Endothelial cell of umbilical vein (primary cell): ENCODE results near the gene ZNF280D. TPM values are rescaled to one million over a fixed set of nuclear protein-coding genes. Genes with fewer than 3 reads are reported as not detected.

ENCODE experiments used
- BruUV-seq: library from RNA; stranded (reverse); fragments of 400-500 nt; replicated peaks from 2 replicates; lab custom pipeline; 2021; lab: Mats Ljungman, UMichigan
- CTCF ChIA-PET: fragments of 300-600, 350-600 bp; sonication (Branson Sonifier 250); formaldehyde crosslinking; loops from one replicate; lab custom pipeline; 2021; ENCODE audit warnings: antibody characterized with exemption, inconsistent platforms; lab: Charles Lee
- POLR2A ChIA-PET: fragments of 300-600, 350-600 bp; sonication (Branson Sonifier 250); formaldehyde crosslinking; loops from one replicate; lab custom pipeline; 2021; ENCODE audit warnings: antibody characterized with exemption, inconsistent platforms; lab: Charles Lee
- DNase-seq: peaks from one replicate; pipeline ENCODE4 v3.0.0-alpha.2; 2011; ENCODE audit warnings: low read depth, low spot score
- FAIRE-seq: peaks from 2 replicates; lab custom pipeline; 2011; peaks lifted over from hg19 to GRCh38; lab: Jason Lieb, UNC
- H2AFZ ChIP-seq: 2 replicates; pipeline ENCODE4 v1.6.0; 2012; ENCODE audit warnings: low read depth, low read length, control low read depth, inconsistent platforms
- H3K27ac ChIP-seq: 2 replicates; pipeline ENCODE4 v1.5.1; 2011; ENCODE audit warnings: low read depth, mild to moderate bottlenecking, control low read depth, low read length, moderate library complexity; ENCODE audit not compliant: insufficient read depth
- H3K27me3 ChIP-seq, 2 experiments: 2 replicates each; pipeline versions ENCODE4 v1.6.0 to v1.6.1; 2011; ENCODE audit warnings: low read length in 2 of 2, mixed read lengths in 1 of 2; ENCODE audit not compliant: control insufficient read depth in 2 of 2, insufficient read depth in 2 of 2
- H3K36me3 ChIP-seq, 2 experiments: 2 replicates in 1 of 2; 3 replicates in 1 of 2; pipeline ENCODE4 v1.5.1; 2011; ENCODE audit warnings: low read length in 2 of 2, mild to moderate bottlenecking in 1 of 2, moderate library complexity in 1 of 2; ENCODE audit not compliant: control insufficient read depth in 2 of 2, insufficient read depth in 2 of 2; ENCODE audit errors: extremely low read depth in 1 of 2
- H3K4me1 ChIP-seq: 3 replicates; pipeline ENCODE4 v1.5.1; 2011; ENCODE audit warnings: mild to moderate bottlenecking, low read length; ENCODE audit not compliant: control insufficient read depth, insufficient read depth; ENCODE audit errors: extremely low read depth
- H3K4me2 ChIP-seq: 2 replicates; pipeline ENCODE4 v1.6.1; 2011; ENCODE audit warnings: low read length, control low read depth, mixed read lengths; ENCODE audit not compliant: insufficient read depth
- H3K4me3 ChIP-seq, 3 experiments: fragments of 200-600 bp in 1 of 3; sonication (generic), shearing (Covaris generic) in 1 of 3; replicated peaks in 1 of 3; 2 replicates each; pipeline ENCODE4 v1.5.1; 2011 to 2016; ENCODE audit warnings: control low read depth in 3 of 3, low read length in 3 of 3, mild to moderate bottlenecking in 2 of 3, inconsistent platforms in 1 of 3, low read depth in 1 of 3, moderate library complexity in 1 of 3; ENCODE audit not compliant: insufficient read depth in 1 of 3
- H3K79me2 ChIP-seq: 2 replicates; pipeline ENCODE4 v1.6.0; 2012; ENCODE audit warnings: low read length, inconsistent platforms; ENCODE audit not compliant: control insufficient read depth, insufficient read depth
- H3K9ac ChIP-seq: replicated peaks from 2 replicates; pipeline ENCODE3; 2011; ENCODE audit warnings: low read length, control low read depth; ENCODE audit not compliant: insufficient read depth; ENCODE audit errors: extremely low read depth
- H3K9me1 ChIP-seq: replicated peaks from 3 replicates; pipeline ENCODE4 v1.6.0; 2011; ENCODE audit warnings: mild to moderate bottlenecking, low read length; ENCODE audit not compliant: control insufficient read depth, insufficient read depth; ENCODE audit errors: extremely low read depth
- H3K9me3 ChIP-seq: replicated peaks from 2 replicates; pipeline ENCODE4 v1.5.1; 2012; ENCODE audit warnings: low read length, inconsistent platforms; ENCODE audit not compliant: control insufficient read depth, insufficient read depth
- H4K20me1 ChIP-seq: replicated peaks from 2 replicates; pipeline ENCODE3; 2011; ENCODE audit warnings: mild to moderate bottlenecking, low read length; ENCODE audit not compliant: control insufficient read depth, insufficient read depth; ENCODE audit errors: extremely low read depth
- EZH2 ChIP-seq: IDR thresholded peaks from 2 replicates; pipeline ENCODE4 v1.6.1; 2012; ENCODE audit warnings: borderline replicate concordance, low read depth, mild to moderate bottlenecking, moderate library complexity, low read length, inconsistent platforms; ENCODE audit not compliant: severe bottlenecking
- FOS ChIP-seq: IDR thresholded peaks from 2 replicates; pipeline ENCODE4 v1.6.1; 2011; ENCODE audit warnings: mild to moderate bottlenecking, low read length, moderate library complexity, borderline replicate concordance; ENCODE audit not compliant: insufficient read depth
- GATA2 ChIP-seq: IDR thresholded peaks from 2 replicates; pipeline ENCODE4 v1.7.0; 2011; ENCODE audit warnings: low read depth, mild to moderate bottlenecking, moderate library complexity, mixed read lengths, low read length; ENCODE audit not compliant: insufficient read length, insufficient read depth
- JUN ChIP-seq: IDR thresholded peaks from 2 replicates; pipeline ENCODE4 v1.6.1; 2011; ENCODE audit warnings: borderline replicate concordance, low read depth; ENCODE audit not compliant: insufficient read length, insufficient read depth
- MYC ChIP-seq: IDR thresholded peaks from one replicate; pipeline ENCODE4 v1.6.1; 2011; ENCODE audit warnings: mild to moderate bottlenecking, low read depth, low read length
- POLR2A ChIP-seq: IDR thresholded peaks from 2 replicates; pipeline ENCODE4 v1.6.1; 2012; ENCODE audit warnings: low read depth, mild to moderate bottlenecking, control low read depth, low read length
- POLR2AphosphoS5 ChIP-seq: IDR thresholded peaks from 2 replicates; pipeline ENCODE4 v1.6.1; 2012; ENCODE audit warnings: low read depth, mild to moderate bottlenecking, control low read depth, low read length, moderate library complexity; ENCODE audit not compliant: insufficient read depth
- dilution Hi-C: fragments of 300-500 bp; cut with MboI; formaldehyde crosslinking; loops from one replicate; pipeline ENCODE4 v1.15.0; 2019; ENCODE audit warnings: low sequenced_read_pairs; ENCODE audit not compliant: extremely low pct_ligation_motif_present
- intact Hi-C: fragments of 100-400 bp; cut with micrococcal nuclease; formaldehyde crosslinking; loops from one replicate; pipeline ENCODE4 v1.10.0; 2022
- polyA plus RNA-seq, 4 experiments: library from polyadenylated mRNA; depleted of rRNA in 3 of 4; stranded (reverse) in 3 of 4; unstranded in 1 of 4; fragments of >200 nt; gene quantifications; 2 replicates each; pipeline versions ENCODE4 v1.2.1 to v1.2.3, GENCODE V29; 2011 to 2012; ENCODE audit warnings: missing spikeins in 1 of 4
- total RNA-seq: library from RNA; stranded (reverse); gene quantifications from 2 replicates; pipeline ENCODE4 v1.2.3, GENCODE V29; 2021
- TF ChIP-seq, protein P1 (sequence below): IDR thresholded peaks from 2 replicates; pipeline ENCODE4 v1.6.1; 2011; ENCODE audit not compliant: insufficient read depth, insufficient read length
- TF ChIP-seq, protein P2 (sequence below), 2 donors: IDR thresholded peaks; 1 replicate in 1 of 2; 2 replicates in 1 of 2; pipeline ENCODE4 v1.5.1; 2011; ENCODE audit warnings: low read length in 2 of 2, mild to moderate bottlenecking in 2 of 2, moderate library complexity in 2 of 2, control low read depth in 1 of 2, inconsistent platforms in 1 of 2, low read depth in 1 of 2; ENCODE audit not compliant: insufficient read depth in 1 of 2; ENCODE audit errors: extremely low read depth in 1 of 2

The ZNF280D gene
- total and polyA plus RNA-seq, 2 donors (not counting 3 experiments of a cell fraction or from before 2014, with no cell fraction given): 9.6 to 42.1 TPM

GRCh38 chr15:56744701-56745683, 11.7 kb upstream of the ZNF280D start:
- no peaks in the 10 kb centered on the region for H4K20me1 ChIP-seq

More at GRCh38 chr15:56744701-56745683, 11.7 kb upstream of the ZNF280D start:
- ChIA-PET POLR2A (no interaction called here), CTCF (interaction anchor here (1.0 to 2.0 kb wide), 2 partner anchors 7 to 31 kb away, joined by 3 to 6 read pairs; no protein-coding TSS in a partner anchor)
- DNase-seq: no peak
- Histone ChIP-seq H3K9me1 (no peaks in the 10 kb centered on the region), H3K27ac (no peak overlapping the region), H3K4me1 (no peaks in the 10 kb centered on the region), H3K4me2 (no peak overlapping the region), H3K4me3 (no peak overlapping the region), H3K79me2 (no peaks in the 10 kb centered on the region), H3K9ac (no peak overlapping the region), H3K27me3 (no peaks in the 10 kb centered on the region), H3K9me3 (no peaks in the 10 kb centered on the region), H3K36me3 (no peaks in the 10 kb centered on the region), H2AFZ (no peak overlapping the region)
- TF ChIP-seq, protein P1, sequence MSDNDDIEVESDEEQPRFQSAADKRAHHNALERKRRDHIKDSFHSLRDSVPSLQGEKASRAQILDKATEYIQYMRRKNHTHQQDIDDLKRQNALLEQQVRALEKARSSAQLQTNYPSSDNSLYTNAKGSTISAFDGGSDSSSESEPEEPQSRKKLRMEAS: no peak
- TF ChIP-seq GATA2 (no peak), FOS (no peak), POLR2AphosphoS5 (no peak), POLR2A (no peak), EZH2 (no peak), MYC (no peak), JUN (no peak)
- TF ChIP-seq, protein P2, sequence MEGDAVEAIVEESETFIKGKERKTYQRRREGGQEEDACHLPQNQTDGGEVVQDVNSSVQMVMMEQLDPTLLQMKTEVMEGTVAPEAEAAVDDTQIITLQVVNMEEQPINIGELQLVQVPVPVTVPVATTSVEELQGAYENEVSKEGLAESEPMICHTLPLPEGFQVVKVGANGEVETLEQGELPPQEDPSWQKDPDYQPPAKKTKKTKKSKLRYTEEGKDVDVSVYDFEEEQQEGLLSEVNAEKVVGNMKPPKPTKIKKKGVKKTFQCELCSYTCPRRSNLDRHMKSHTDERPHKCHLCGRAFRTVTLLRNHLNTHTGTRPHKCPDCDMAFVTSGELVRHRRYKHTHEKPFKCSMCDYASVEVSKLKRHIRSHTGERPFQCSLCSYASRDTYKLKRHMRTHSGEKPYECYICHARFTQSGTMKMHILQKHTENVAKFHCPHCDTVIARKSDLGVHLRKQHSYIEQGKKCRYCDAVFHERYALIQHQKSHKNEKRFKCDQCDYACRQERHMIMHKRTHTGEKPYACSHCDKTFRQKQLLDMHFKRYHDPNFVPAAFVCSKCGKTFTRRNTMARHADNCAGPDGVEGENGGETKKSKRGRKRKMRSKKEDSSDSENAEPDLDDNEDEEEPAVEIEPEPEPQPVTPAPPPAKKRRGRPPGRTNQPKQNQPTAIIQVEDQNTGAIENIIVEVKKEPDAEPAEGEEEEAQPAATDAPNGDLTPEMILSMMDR (IDR thresholded peaks at IDR 0.05; ENCODE audit: extremely low read depth in 1 of 2, insufficient read depth in 1 of 2, low read depth in 1 of 2, low read length in 2 of 2): no peak
- BruUV-seq: no TSS peak
- intact Hi-C loops: no loop called here
- FAIRE-seq: no peak
- dilution Hi-C loops: no loop called here
